Mammary epithelial cell (primary cell): ENCODE data around the gene DDX49.
A peak's percentile ranks its signal among the peaks of the same experiment; 100 is the strongest.

Source experiments
- CTCF ChIP-seq, 2 donors: IDR thresholded peaks in 1 of 2; conservative IDR thresholded peaks in 1 of 2; 2 replicates each; pipeline ENCODE4 v1.5.1; 2011 to 2012; ENCODE audit warnings: inconsistent platforms in 2 of 2, low read length in 2 of 2, mild to moderate bottlenecking in 2 of 2, control low read depth in 1 of 2, low read depth in 1 of 2; ENCODE audit not compliant: insufficient read depth in 1 of 2; ENCODE audit errors: extremely low read depth in 1 of 2
- EZH2 ChIP-seq: IDR thresholded peaks from 2 replicates; pipeline ENCODE4 v1.6.1; 2012; ENCODE audit warnings: low read length, inconsistent platforms, borderline replicate concordance

GRCh38 chr19:18915639-18916038 lies 3.9 kb upstream of the DDX49 start:
- TF ChIP-seq CTCF (conservative IDR thresholded peaks at IDR 0.05 in 1 of 2, IDR thresholded peaks at IDR 0.05 in 1 of 2; ENCODE audit: extremely low read depth in 1 of 2, insufficient read depth in 1 of 2, low read depth in 1 of 2, low read length in 2 of 2) (peak; percentile 33 to 45), EZH2 (no peak)
